Nephron progenitor cell (in vitro differentiated cells): ENCODE data around the gene PIK3R2.
A peak's percentile ranks its signal among the peaks of the same experiment; 100 is the strongest.

Experiments
- DNase-seq: peaks from one replicate; pipeline ENCODE4 v3.0.0; 2021
- H3K27ac Mint-ChIP-seq: 2 replicates; pipeline ENCODE4 v1.8.0; 2021; ENCODE audit warnings: mild to moderate bottlenecking, moderate library complexity, mixed read lengths
- H3K27me3 Mint-ChIP-seq: 2 replicates; pipeline ENCODE4 v1.8.0; 2021; ENCODE audit warnings: mild to moderate bottlenecking, low read depth, mixed read lengths; ENCODE audit not compliant: poor library complexity
- H3K36me3 Mint-ChIP-seq: 2 replicates; pipeline ENCODE4 v1.8.0; 2021; ENCODE audit warnings: low read depth, mixed read lengths
- H3K4me1 Mint-ChIP-seq: 2 replicates; pipeline ENCODE4 v1.8.0; 2021; ENCODE audit warnings: mixed read lengths
- H3K4me3 Mint-ChIP-seq: 2 replicates; pipeline ENCODE4 v1.8.0; 2021; ENCODE audit warnings: mild to moderate bottlenecking, moderate library complexity, mixed read lengths
- H3K9me3 Mint-ChIP-seq: 2 replicates; pipeline ENCODE4 v1.8.0; 2021; ENCODE audit warnings: mild to moderate bottlenecking, moderate library complexity, mixed read lengths
- CTCF ChIP-seq: fragments of 200-600 bp; sonication (generic); IDR thresholded peaks from 2 replicates; pipeline ENCODE4 v1.5.0; 2021; ENCODE audit warnings: antibody characterized with exemption

PIK3R2 gene

GRCh38 chr19:18109733-18110608, 43.0 kb upstream of the PIK3R2 start:
- H3K27me3 Mint-ChIP-seq, result peaks cover 57% of the 10 kb centered on the region
- H3K27ac Mint-ChIP-seq, result no peak overlapping the region
- peak; percentile 73 for DNase-seq
- H3K36me3 Mint-ChIP-seq, result no peaks in the 10 kb centered on the region
- no peaks in the 10 kb centered on the region for H3K9me3 Mint-ChIP-seq
- peaks cover 17% of the 10 kb centered on the region for H3K4me1 Mint-ChIP-seq
- no peak for TF ChIP-seq CTCF
- peak overlapping the region; percentile 82 for H3K4me3 Mint-ChIP-seq

GRCh38 chr19:18110609-18111232, 42.2 kb upstream of the PIK3R2 start:
- no peak for TF ChIP-seq CTCF
- Mint-ChIP-seq H3K4me1 (peaks cover 17% of the 10 kb centered on the region), H3K27me3 (peaks cover 55% of the 10 kb centered on the region), H3K36me3 (no peaks in the 10 kb centered on the region), H3K4me3 (peak overlapping the region; percentile 69), H3K27ac (no peak overlapping the region), H3K9me3 (no peaks in the 10 kb centered on the region)
- DNase-seq, result no peak

GRCh38 chr19:18112989-18113478, 39.9 kb upstream of the PIK3R2 start:
- Mint-ChIP-seq H3K27ac (no peak overlapping the region), H3K4me3 (no peak overlapping the region), H3K36me3 (no peaks in the 10 kb centered on the region), H3K9me3 (no peaks in the 10 kb centered on the region), H3K27me3 (peaks cover 43% of the 10 kb centered on the region), H3K4me1 (peaks cover 20% of the 10 kb centered on the region)
- peak; percentile 93 for DNase-seq
- peak; percentile 89 for TF ChIP-seq CTCF

- no peak overlapping the region for H3K4me3 Mint-ChIP-seq
- no peak for TF ChIP-seq CTCF
- no peak for DNase-seq
- no peak overlapping the region for H3K27ac Mint-ChIP-seq
- peaks cover 24% of the 10 kb centered on the region for H3K4me1 Mint-ChIP-seq
- no peaks in the 10 kb centered on the region for H3K9me3 Mint-ChIP-seq
- H3K27me3 Mint-ChIP-seq, result peaks cover 35% of the 10 kb centered on the region
- H3K36me3 Mint-ChIP-seq, result no peaks in the 10 kb centered on the region
These were observed 39.1 kb upstream of the PIK3R2 start for GRCh38 chr19:18113827-18114226.

- no peaks in the 10 kb centered on the region for H3K9me3 Mint-ChIP-seq
- no peak overlapping the region for H3K27ac Mint-ChIP-seq
- H3K4me3 Mint-ChIP-seq, result no peak overlapping the region
- DNase-seq, result no peak
- no peak for TF ChIP-seq CTCF
- H3K36me3 Mint-ChIP-seq, result no peaks in the 10 kb centered on the region
- peaks cover 31% of the 10 kb centered on the region for H3K27me3 Mint-ChIP-seq
- peaks cover 23% of the 10 kb centered on the region for H3K4me1 Mint-ChIP-seq
These were observed 38.5 kb upstream of the PIK3R2 start for GRCh38 chr19:18114483-18114882.
